GM21723 (cell line): ENCODE results near the gene XPOT.

Source experiments
- ATAC-seq: cut with Tn5 transposase; IDR thresholded peaks from one replicate; pipeline ENCODE4 v1.9.1; 2021; ENCODE audit warnings: mild to moderate bottlenecking, moderate library complexity; ENCODE audit not compliant: unreplicated experiment

The XPOT gene

DNA sequence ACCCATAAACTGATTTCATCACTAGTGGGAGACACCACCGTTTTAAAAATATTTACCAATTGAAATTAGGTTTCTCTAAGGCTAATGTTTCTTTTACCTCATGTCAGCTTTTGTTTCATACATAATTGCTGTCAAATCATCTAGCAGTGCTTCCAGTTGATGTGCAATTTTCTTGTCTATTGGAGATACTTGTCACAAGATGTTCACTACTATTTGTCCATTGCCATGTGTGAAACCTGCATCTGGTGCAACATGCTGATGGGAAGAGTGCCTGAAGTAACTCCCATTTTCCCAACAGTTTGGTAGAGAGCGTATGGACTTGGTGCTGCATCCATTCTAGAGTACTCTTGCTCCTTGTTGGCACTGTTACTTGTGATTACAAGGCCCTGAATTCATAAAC is 9.7 kb downstream of the XPOT start:
- ATAC-seq = no peak

DNA sequence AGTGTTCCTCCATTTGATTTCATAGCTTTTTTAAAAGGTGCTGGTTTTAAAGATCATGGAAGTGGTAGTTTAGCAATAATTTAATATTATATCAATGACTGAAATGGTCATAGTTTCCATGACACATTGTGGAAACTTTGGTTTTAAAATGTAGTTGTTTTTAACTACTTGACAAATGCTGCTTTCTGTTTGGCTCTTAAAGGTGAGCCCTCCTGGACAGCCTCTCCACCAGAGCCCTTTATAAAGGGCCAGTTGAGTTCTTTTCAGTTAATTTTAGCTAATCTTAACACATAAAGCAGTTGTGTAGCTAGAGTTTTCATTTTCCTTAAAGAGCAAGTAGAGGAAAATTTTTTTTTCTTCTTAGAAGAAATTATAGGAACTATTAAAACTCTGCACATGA is 14.0 kb downstream of the XPOT start:
- no peak for ATAC-seq

DNA sequence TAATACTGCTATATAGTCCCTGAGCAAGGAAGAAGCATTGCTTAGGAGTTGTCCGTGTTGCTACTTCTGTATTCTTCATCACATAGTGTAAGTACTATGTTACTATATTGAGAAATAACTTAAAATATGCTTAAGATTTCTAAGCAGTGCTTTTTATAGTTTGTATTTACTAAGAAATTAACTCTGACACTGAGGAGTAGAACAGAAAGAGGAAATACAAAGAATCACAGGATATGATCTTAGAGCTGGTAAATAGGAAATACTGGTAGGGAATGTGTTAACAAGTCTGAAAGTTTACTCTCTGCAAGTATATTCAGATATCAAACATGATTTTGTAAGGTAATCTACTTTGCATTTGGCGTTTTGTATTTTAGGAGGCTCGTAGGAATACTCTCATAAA is 15.5 kb downstream of the XPOT start:
- no peak for ATAC-seq

DNA sequence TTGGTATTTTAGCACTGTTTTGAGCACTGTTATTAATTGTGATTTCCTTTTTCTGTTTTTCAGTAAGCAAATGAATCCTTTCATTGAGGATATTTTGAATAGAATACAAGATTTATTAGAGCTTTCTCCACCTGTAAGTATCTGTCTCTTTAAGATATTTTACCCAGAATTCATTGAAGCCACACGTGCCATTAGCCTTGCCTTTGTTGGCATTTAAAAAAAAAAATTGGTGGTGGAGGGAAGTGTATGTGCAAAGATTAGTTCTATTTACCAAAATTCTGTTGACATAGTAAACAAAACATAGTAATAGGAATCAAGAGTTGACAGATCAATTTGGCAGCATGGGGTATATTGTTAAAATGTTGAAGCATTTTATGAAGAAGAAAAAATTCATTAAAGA is 23.8 kb downstream of the XPOT start:
- ATAC-seq = no peak

DNA sequence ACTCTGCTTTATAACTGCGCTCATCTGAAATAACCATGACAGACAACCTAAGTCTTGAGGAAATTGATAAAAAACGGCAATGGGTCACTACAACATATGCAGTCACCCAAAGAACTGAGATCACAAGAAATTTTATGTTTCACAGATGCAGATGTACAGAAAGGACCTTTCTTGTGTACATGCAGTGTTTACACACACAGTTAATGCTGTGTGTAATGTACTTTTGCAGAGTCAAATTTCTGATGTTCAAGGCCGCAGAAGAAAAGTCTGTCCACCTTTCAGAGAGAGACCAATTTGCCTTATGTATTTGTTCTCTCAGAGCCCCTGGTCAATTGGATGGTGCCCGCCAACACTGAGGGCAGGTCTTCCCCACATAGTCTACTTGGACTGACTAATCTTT is 24.8 kb downstream of the XPOT start:
- no peak for ATAC-seq

DNA sequence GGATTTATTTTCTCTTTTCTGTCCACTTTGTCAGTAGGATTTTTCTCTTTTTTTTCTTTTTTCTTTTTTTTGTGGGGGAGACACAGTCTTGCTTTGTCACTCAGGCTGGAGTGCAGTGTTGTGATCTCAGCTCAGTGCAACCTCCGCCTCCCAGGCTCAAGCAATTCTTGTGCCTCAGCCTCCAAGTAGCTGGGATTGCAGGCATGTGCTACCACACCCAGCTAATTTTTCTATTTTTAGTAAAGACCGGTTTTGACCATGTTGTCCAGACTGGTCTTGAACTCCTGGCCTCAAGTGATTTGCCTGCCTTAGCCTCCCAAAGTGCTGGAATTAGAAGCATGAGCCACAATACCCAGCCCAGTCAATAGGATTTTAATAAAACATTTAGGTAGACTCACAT is 26.7 kb downstream of the XPOT start:
- ATAC-seq = no peak

DNA sequence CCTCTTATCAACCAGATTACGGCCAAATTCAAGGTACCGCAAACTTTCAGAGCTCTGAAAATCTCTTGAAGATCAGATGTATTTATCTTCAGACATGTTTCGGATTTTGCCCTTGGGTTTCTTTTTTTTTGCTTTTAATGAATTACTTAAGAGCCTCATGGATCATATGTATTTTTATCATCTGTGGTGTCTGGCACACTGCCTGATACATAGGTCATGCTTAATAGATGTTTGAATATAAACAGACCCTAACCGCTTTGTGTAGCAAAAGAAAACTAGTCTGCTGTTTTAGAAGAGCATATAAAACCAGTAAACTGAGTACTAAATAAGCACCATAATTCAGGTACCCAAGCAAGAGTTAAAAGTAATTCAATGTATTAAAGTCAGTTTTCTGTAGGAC is 27.6 kb downstream of the XPOT start:
- no peak for ATAC-seq

- ATAC-seq = no peak
Observed at GRCh38 chr12:64433915-64434314, 29.7 kb downstream of the XPOT start.

DNA sequence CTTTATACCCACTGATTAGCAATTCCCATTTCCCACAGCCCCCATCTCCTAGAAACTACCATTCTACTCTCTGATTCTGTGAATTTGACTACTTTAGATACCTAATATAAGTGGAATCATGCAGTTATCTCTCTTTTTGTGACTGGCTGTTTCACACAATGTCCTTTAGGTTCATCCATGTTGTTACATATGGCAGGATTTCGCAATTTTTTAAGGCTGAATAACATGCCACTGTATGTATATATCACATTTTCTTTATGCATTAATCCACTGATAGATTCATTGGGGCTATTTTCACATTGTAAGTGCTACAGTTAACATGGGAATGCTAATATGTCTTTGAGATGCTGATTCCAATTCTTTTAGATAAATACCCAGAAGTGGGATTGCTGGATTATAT is 35.9 kb downstream of the XPOT start:
- no peak for ATAC-seq

DNA sequence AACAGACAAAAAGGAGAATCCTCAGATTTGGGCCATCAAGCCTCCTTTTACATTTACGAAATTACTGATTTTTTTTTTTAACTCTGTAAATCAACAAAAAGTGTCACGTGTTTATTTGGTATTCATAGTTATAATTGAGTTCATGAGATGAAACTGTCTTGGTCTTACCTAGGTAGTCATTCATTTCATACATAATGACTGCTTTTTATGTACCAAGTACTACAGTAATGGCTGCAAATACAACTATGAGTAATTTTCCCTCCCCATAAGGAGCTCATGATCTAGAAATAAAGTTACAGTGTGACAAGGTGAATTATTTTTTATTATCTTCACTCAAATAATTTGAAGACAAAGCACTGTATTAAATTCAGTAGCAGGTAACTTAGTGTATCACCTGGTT is 41.3 kb downstream of the XPOT start:
- no peak for ATAC-seq

DNA sequence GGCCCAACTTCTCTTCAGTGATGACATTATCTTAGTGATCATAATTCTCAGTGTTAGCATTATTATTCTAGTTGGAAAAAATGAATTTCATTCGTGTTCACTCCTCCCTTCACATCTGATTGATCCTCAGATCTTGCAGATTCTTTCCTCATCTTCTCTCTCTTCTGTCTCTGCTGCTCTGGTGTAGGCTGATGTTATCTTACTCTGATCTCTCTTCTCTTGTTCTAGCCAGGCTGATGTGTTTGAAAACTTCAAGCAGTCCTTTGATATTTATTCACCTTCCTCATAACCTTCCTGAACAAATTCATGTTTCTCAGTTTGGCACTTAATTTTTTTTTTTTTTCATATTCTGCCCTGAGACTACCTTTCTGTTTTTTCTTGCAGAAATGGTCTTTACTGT is 42.1 kb downstream of the XPOT start:
- ATAC-seq = no peak

DNA sequence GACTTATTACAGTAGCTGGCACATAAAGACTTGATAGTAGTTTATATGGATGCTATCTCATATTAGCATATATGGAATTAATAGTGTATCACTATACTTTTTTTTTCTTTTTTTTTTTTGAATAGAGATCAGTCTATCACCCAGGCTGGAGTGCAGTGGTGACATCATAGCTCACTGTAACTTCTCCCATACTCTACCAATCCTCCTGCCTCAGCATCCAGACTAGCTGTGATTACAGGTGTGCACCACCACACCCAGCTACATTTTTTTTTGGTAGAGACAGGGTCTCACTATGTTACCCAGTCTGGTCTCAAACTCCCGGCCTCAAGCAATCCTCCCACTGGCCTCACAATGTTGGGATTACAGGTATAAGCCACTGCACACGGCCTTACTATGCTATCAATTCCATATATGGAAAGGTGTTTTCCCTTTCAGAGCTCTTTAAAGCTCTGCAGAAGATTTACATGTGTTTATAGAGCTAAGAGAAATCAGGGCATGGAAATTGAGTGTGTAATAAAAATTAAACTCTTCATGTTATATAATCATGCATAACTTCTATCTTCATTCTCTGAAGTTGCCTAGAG is 46.0 kb downstream of the XPOT start:
- ATAC-seq = no peak

- no peak for ATAC-seq
Observed at GRCh38 chr12:64450711-64451486, 46.7 kb downstream of the XPOT start.

DNA sequence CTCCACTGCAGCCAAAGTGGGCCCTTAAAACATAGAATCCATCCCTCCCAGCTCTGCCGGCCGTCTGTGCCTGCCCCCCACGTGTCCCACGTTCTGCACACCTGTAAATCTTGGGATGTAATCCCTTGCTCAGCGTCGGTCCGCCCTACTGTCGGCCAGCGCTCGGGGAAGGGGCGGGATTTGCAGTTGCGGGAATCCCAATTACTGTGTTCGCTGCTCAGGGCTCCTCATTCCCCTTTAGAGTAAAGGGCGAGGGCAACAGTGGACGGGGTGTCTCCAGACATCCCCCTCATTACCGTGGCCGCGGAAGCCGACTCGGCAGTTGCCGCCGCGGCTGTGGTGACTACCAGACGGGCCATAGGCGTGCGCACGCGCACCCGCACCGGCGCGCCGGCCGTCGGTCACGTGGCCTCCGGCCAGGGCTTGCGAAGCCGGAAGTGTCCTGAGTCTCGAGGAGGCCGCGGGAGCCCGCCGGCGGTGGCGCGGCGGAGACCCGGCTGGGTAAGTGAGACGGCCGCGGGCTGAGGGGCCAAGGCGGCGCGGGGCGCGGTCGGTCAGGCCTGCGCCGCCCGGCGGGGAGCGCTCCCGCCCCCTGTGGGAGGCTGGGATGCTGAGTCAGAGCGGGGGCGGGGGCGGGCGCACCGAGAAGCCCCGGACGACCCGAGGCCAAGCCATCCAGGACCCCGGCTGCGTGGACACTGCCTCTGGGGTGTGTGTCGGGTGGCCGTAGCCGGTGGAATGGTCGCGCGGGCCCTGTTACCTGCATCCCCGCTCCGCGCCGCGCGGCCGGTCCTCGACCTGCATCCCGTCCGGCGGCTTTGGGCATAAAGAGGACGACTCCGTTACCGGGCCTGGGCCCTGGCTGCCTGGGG is 47.7 kb downstream of the XPOT start, which contains the start of gene TBK1:
Gene TBK1, plus strand, starts transcription at position 434 of the 872 bp plus-strand sequence. CDS start 3,751 bp downstream, outside the sequence.
- ATAC-seq = peak; percentile 87

GRCh38 chr12:64452559-64453329 is 48.6 kb downstream of the XPOT start:
- peak; percentile 4 for ATAC-seq

DNA sequence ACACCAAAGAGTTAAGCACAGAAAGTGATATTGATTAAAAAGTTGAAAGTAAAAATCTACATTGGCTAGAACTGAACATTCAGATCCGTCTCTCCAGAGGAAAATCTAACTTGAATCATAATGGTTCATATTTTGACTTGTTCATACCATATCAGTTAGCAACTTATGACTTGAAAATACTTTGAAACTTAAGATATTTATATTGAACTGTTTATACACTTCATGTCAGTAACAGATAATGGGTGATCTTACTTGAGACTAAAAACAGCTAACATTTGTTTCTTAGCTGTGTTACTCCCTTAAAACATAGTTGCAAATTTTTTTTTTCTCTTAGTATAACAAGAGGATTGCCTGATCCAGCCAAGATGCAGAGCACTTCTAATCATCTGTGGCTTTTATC is 51.3 kb downstream of the XPOT start:
- ATAC-seq = no peak

DNA sequence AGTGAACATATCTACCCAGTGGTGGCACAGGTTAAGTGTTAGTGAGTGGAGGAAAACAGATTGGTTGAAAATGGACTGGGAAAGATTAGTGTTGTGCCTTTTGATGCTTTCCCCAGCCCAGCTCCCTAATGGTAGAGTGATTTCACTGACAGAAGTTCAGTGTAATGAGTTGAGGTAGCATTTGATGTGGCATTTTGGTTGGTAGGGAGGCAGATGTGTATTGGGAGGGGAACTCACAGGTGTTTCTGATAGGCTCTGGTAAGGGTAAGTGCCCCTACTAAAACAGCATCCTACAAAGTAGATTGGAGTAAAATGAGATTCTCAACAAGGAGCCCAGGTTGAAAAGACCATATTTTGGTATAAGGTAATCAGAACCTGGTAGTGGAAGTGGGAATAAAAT is 51.9 kb downstream of the XPOT start:
- no peak for ATAC-seq

DNA sequence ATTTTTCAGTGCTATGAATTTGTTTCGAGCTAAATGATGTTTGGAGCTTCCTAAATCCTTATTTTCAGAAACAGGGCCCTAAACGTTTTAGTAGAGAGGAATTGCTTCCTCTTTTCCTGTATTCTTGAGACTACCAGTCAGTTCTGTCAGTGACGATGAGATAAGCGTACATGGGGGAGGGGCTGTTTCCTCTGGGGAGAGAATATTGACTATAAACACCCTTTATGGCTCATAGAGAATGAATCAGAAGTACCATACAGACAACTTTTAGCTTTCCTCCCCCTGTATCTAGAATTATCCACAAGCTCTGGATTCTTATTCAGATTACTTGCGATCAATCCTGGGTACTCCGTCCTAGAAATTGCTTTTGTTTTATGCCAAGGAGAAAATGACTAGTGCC is 52.8 kb downstream of the XPOT start:
- no peak for ATAC-seq

DNA sequence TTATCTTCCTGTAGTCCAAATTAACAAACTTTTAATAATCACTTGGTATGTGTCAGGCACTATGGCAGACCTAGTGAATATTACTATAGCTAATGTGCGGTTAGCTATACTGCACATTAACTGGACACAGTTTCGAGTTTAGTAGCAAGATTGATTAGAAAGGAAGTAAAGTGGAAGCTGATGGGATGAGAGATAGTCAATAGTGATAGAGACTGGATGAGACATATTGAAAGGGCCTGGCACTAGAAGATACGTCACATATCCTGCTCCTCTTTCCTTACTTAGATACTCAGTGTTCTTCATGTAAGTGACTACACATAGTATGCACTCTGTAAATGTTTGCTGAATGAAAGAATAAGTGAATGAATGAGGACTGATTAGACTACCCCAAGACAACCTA is 53.3 kb downstream of the XPOT start:
- ATAC-seq = no peak

DNA sequence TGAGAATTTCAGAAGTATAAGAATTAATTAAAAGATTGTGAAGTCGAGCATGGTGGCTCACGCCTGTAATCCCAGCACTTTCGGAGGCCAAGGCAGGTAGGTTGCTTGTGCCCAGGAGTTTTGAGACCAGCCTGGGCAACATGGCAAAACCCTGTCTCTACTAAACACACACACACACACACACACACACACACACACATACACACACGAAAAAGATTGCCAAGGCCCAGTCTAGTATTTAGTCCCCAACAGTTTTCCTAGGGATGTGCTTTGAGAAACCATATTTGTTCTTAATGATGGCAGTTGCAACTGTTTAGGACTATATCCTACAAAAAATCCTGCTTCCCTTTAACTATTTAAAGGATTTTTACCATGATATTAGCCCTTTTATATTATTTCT is 53.7 kb downstream of the XPOT start:
- ATAC-seq = no peak

DNA sequence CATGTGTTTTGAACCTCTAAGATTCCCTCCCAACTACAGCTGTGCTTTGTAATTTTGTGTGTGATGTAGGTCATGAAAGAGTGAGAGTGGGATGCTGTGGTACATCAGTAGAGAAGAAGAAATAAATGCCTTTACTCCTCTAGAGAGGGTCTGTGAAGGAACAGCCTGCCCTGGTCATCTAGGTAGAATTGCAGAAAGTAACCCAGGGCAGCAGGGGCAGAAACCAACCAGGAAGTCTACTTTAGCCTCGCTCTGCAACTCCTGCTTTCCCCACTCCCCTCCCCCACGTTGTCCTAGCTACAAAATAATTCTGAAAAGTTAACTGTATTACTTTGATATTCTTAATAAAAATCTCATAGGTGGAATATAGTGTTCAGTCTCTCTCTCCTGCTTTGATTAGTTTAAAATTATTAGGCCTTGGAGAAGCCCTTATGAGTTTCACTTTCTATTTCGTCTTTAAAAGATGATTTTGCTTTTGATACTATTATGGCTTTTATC is 55.3 kb downstream of the XPOT start:
- peak; percentile 61 for ATAC-seq
